HG02759 (cell line): Measurements from ENCODE around the gene PRRT1B.
"Not testable (repeated sequence)": the region's sequence is repeated elsewhere in the genome, so short reads cannot be mapped to it uniquely, and the experiment has no call there.

Source experiments
- ATAC-seq: cut with Tn5 transposase; IDR thresholded peaks from one replicate; pipeline ENCODE4 v1.9.1; 2021; ENCODE audit warnings: mild to moderate bottlenecking, moderate library complexity; ENCODE audit not compliant: unreplicated experiment

Gene PRRT1B

GRCh38 chr9:131545003-131545785 lies at the start of gene PRRT1B:
PRRT1B (plus strand) TSS chr9:131545523; CDS start chr9:131545616, 93 bp downstream.
- no peak for ATAC-seq

GRCh38 chr9:131495785-131496184 lies 49.5 kb upstream of the PRRT1B start:
- ATAC-seq, result no peak

GRCh38 chr9:131496844-131497405 lies 48.4 kb upstream of the PRRT1B start:
- no peak for ATAC-seq

GRCh38 chr9:131499254-131499767 lies 46.0 kb upstream of the PRRT1B start:
- ATAC-seq, result no peak

- ATAC-seq, result no peak
These were observed 44.9 kb upstream of the PRRT1B start for GRCh38 chr9:131500377-131500776.

- no peak for ATAC-seq
These were observed 44.3 kb upstream of the PRRT1B start for GRCh38 chr9:131500939-131501541.

- ATAC-seq, result peak; percentile 91
These were observed 42.3 kb upstream of the PRRT1B start, which contains the start of gene POMT1 for GRCh38 chr9:131502781-131503625. POMT1 (plus strand) TSS chr9:131502918; CDS start chr9:131504219, 1,301 bp downstream.

GRCh38 chr9:131503626-131504465 lies 41.5 kb upstream of the PRRT1B start:
- ATAC-seq, result no peak

- no peak for ATAC-seq
These were observed 40.3 kb upstream of the PRRT1B start for GRCh38 chr9:131505012-131505411.

- ATAC-seq, result no peak
These were observed 33.9 kb upstream of the PRRT1B start for GRCh38 chr9:131511416-131511815.

- ATAC-seq, result no peak
These were observed 33.4 kb upstream of the PRRT1B start for GRCh38 chr9:131511880-131512279.

GRCh38 chr9:131513177-131513576 lies 32.1 kb upstream of the PRRT1B start:
- ATAC-seq, result no peak

- ATAC-seq, result not testable (repeated sequence)
These were observed 29.7 kb upstream of the PRRT1B start for GRCh38 chr9:131515559-131516031.

GRCh38 chr9:131516100-131516499 lies 29.2 kb upstream of the PRRT1B start:
- no peak for ATAC-seq

- no peak for ATAC-seq
These were observed 28.4 kb upstream of the PRRT1B start for GRCh38 chr9:131516930-131517329.

- no peak for ATAC-seq
These were observed 27.5 kb upstream of the PRRT1B start for GRCh38 chr9:131517761-131518190.

- no peak for ATAC-seq
These were observed 26.8 kb upstream of the PRRT1B start for GRCh38 chr9:131518553-131518952.

GRCh38 chr9:131520503-131520902 lies 24.8 kb upstream of the PRRT1B start:
- ATAC-seq, result no peak

- ATAC-seq, result no peak
These were observed 24.1 kb upstream of the PRRT1B start for GRCh38 chr9:131521203-131521602.

- ATAC-seq, result no peak
These were observed 23.5 kb upstream of the PRRT1B start for GRCh38 chr9:131521822-131522221.
